ENCODE data around the gene TSEN54.

TSEN54 gene

GRCh38 chr17:75564195-75564594, 47.9 kb downstream of the TSEN54 start:
- DNase-seq (ENCODE audit: low read depth in 2 of 2) = no peak

GRCh38 chr17:75565066-75565465, 48.7 kb downstream of the TSEN54 start:
- DNase-seq (ENCODE audit: low read depth in 2 of 2) = no peak

GRCh38 chr17:75565618-75566017, 49.3 kb downstream of the TSEN54 start:
- DNase-seq (ENCODE audit: low read depth in 2 of 2) = no peak

- DNase-seq (ENCODE audit: low read depth in 2 of 2) = no peak
These were observed 50.1 kb downstream of the TSEN54 start for GRCh38 chr17:75566416-75566815.

- no peak for DNase-seq (ENCODE audit: low read depth in 2 of 2)
These were observed 50.5 kb downstream of the TSEN54 start for GRCh38 chr17:75566834-75567233.

- no peak for DNase-seq (ENCODE audit: low read depth in 2 of 2)
These were observed 52.3 kb downstream of the TSEN54 start for GRCh38 chr17:75568412-75569255.

- DNase-seq (ENCODE audit: low read depth in 2 of 2) = no peak
These were observed 53.8 kb downstream of the TSEN54 start for GRCh38 chr17:75570034-75570676.

- no peak for DNase-seq (ENCODE audit: low read depth in 2 of 2)
These were observed 54.4 kb downstream of the TSEN54 start for GRCh38 chr17:75570772-75571171.

- DNase-seq (ENCODE audit: low read depth in 2 of 2) = no peak
These were observed 55.0 kb downstream of the TSEN54 start for GRCh38 chr17:75571197-75571884.

GRCh38 chr17:75571885-75572215, 55.5 kb downstream of the TSEN54 start:
- DNase-seq (ENCODE audit: low read depth in 2 of 2) = no peak

- no peak for DNase-seq (ENCODE audit: low read depth in 2 of 2)
These were observed 56.6 kb downstream of the TSEN54 start for GRCh38 chr17:75572713-75573539.

GRCh38 chr17:75573540-75573957, 57.2 kb downstream of the TSEN54 start:
- DNase-seq (ENCODE audit: low read depth in 2 of 2) = no peak

- DNase-seq (ENCODE audit: low read depth in 2 of 2) = no peak
These were observed 57.7 kb downstream of the TSEN54 start for GRCh38 chr17:75573994-75574393.
